Measurements from ENCODE around the gene FDX1.

Gene FDX1

DNA sequence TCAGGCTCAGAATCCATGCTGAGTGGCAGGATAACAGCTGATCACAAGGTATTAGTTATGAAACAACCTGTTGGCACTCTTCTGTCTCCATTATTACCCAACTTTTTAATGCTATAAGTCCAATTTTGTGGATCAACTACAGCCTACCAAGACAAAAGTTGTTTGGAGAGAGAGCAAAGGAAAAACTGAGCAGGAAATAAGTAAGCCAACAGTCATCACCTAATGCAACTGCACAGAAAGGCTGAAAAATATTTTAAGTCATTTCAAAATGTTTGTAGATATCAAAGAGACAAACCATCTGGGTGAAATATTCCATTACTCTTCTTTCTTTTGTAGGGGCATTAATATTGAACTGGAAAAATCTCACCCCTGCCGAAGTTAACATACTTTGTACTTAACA is 41.6 kb downstream of the FDX1 start:
- no peak overlapping the region for H3K4me2 ChIP-seq (ENCODE audit: low read length)
- H3K9ac ChIP-seq (ENCODE audit: low read length) = no peak overlapping the region
- H3K27ac ChIP-seq (ENCODE audit: low read length) = no peak overlapping the region
- H4K20me1 ChIP-seq (ENCODE audit: insufficient read depth, low read length) = no peaks in the 10 kb centered on the region
- H3K27me3 ChIP-seq (ENCODE audit: low read depth, low read length) = no peaks in the 10 kb centered on the region
- no peak overlapping the region for H3K4me3 ChIP-seq (ENCODE audit: low read length)
- no peaks in the 10 kb centered on the region for H3K36me3 ChIP-seq (replicated peaks; ENCODE audit: low read depth, low read length)
- no peaks in the 10 kb centered on the region for H3K9me3 ChIP-seq (ENCODE audit: insufficient read depth, low read length)
- H2AFZ ChIP-seq (ENCODE audit: low read depth, low read length) = no peak overlapping the region
- TF ChIP-seq, protein P1, sequence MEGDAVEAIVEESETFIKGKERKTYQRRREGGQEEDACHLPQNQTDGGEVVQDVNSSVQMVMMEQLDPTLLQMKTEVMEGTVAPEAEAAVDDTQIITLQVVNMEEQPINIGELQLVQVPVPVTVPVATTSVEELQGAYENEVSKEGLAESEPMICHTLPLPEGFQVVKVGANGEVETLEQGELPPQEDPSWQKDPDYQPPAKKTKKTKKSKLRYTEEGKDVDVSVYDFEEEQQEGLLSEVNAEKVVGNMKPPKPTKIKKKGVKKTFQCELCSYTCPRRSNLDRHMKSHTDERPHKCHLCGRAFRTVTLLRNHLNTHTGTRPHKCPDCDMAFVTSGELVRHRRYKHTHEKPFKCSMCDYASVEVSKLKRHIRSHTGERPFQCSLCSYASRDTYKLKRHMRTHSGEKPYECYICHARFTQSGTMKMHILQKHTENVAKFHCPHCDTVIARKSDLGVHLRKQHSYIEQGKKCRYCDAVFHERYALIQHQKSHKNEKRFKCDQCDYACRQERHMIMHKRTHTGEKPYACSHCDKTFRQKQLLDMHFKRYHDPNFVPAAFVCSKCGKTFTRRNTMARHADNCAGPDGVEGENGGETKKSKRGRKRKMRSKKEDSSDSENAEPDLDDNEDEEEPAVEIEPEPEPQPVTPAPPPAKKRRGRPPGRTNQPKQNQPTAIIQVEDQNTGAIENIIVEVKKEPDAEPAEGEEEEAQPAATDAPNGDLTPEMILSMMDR (IDR thresholded peaks at IDR 0.05; ENCODE audit: low read depth, low read length) = no peak
- TF ChIP-seq EZH2phosphoT487 (IDR thresholded peaks at IDR 0.05; ENCODE audit: low read depth) = no peak
- H3K4me1 ChIP-seq (ENCODE audit: low read length) = no peaks in the 10 kb centered on the region
- no peaks in the 10 kb centered on the region for H3K79me2 ChIP-seq (ENCODE audit: low read length)

DNA sequence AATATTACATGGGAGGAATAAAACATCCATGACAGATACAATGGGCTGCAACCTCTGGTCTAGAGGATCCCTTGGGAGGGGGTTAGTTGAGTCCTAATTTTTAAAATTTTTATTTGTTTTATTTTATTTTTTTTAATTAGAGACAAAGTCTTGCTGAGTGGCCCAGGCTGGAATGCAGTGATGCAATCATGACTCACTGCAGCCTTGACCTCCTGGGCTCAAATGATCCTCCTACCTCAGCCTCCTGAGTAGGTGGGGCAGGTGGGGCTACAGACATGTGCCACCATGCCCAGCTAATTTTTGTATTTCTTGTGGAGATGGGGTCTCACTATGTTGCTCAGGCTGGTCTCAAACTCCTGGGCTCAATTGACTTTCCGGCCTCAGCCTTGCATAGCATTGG is 43.1 kb downstream of the FDX1 start:
- TF ChIP-seq, protein P1 (IDR thresholded peaks at IDR 0.05; ENCODE audit: low read depth, low read length) = no peak
- TF ChIP-seq EZH2phosphoT487 (IDR thresholded peaks at IDR 0.05; ENCODE audit: low read depth) = no peak
- H3K9ac ChIP-seq (ENCODE audit: low read length) = no peak overlapping the region
- H3K9me3 ChIP-seq (ENCODE audit: insufficient read depth, low read length) = no peaks in the 10 kb centered on the region

DNA sequence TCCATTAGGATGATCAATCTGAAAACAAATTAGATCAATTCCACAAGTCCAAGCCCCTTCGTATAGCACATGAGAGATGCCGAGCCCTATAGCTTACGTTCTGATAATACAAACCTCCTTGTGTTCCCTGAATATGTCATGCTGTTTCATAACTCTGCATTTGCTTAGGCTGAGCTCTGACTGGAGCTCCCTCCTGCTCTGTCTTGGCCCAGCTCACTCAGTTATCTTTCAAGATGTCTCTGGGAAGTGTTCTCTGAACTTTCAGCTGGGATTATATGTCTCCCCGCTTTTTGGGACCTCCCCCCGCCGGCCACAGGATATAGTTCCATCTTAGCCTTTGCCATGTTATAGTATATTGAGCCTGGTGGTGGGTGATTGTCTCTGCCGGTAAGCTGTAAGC is 44.0 kb downstream of the FDX1 start:
- no peak overlapping the region for H3K9ac ChIP-seq (ENCODE audit: low read length)
- no peak overlapping the region for H3K27ac ChIP-seq (ENCODE audit: low read length)
- no peaks in the 10 kb centered on the region for H3K27me3 ChIP-seq (ENCODE audit: low read depth, low read length)
- H3K4me3 ChIP-seq (ENCODE audit: low read length) = no peak overlapping the region
- no peak overlapping the region for H3K4me2 ChIP-seq (ENCODE audit: low read length)
- H3K9me3 ChIP-seq (ENCODE audit: insufficient read depth, low read length) = no peaks in the 10 kb centered on the region
- TF ChIP-seq, protein P1 (IDR thresholded peaks at IDR 0.05; ENCODE audit: low read depth, low read length) = no peak
- no peak for TF ChIP-seq EZH2phosphoT487 (IDR thresholded peaks at IDR 0.05; ENCODE audit: low read depth)
- no peaks in the 10 kb centered on the region for H3K36me3 ChIP-seq (replicated peaks; ENCODE audit: low read depth, low read length)
- no peak overlapping the region for H2AFZ ChIP-seq (ENCODE audit: low read depth, low read length)
- no peaks in the 10 kb centered on the region for H3K4me1 ChIP-seq (ENCODE audit: low read length)
- no peaks in the 10 kb centered on the region for H4K20me1 ChIP-seq (ENCODE audit: insufficient read depth, low read length)
- H3K79me2 ChIP-seq (ENCODE audit: low read length) = no peaks in the 10 kb centered on the region

More for the DNA sequence above, 43.1 kb downstream of the FDX1 start:
- no peaks in the 10 kb centered on the region for H3K36me3 ChIP-seq (replicated peaks; ENCODE audit: low read depth, low read length)
- no peak overlapping the region for H3K4me2 ChIP-seq (ENCODE audit: low read length)
- no peak overlapping the region for H2AFZ ChIP-seq (ENCODE audit: low read depth, low read length)
- H4K20me1 ChIP-seq (ENCODE audit: insufficient read depth, low read length) = no peaks in the 10 kb centered on the region
- H3K27ac ChIP-seq (ENCODE audit: low read length) = no peak overlapping the region
- no peak overlapping the region for H3K4me3 ChIP-seq (ENCODE audit: low read length)
- no peaks in the 10 kb centered on the region for H3K4me1 ChIP-seq (ENCODE audit: low read length)
- no peaks in the 10 kb centered on the region for H3K79me2 ChIP-seq (ENCODE audit: low read length)
- H3K27me3 ChIP-seq (ENCODE audit: low read depth, low read length) = no peaks in the 10 kb centered on the region

DNA sequence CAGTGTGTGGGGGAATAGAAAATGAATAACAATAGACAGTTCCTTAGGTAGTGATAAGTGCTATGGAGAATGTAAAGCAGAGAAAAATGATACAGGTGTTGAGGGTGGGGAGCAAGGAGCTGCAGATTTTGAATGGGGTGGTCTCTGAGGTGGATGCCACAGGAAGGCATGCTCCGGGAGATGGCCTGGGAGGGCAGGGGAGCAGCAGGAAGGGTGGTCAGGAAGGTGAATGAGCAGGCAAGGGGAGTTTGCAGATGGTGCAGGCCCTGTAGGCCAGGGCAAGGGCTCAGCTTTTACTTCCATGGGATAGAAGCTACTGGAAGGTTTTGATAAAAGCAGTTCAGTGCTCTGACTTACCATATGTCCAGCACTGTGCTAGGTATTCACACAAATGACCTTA is 44.8 kb downstream of the FDX1 start:
- TF ChIP-seq, protein P1 (IDR thresholded peaks at IDR 0.05; ENCODE audit: low read depth, low read length) = no peak
- no peak for TF ChIP-seq EZH2phosphoT487 (IDR thresholded peaks at IDR 0.05; ENCODE audit: low read depth)
- no peaks in the 10 kb centered on the region for H3K27me3 ChIP-seq (ENCODE audit: low read depth, low read length)
- H3K9ac ChIP-seq (ENCODE audit: low read length) = no peak overlapping the region
- H3K27ac ChIP-seq (ENCODE audit: low read length) = no peak overlapping the region
- H3K9me3 ChIP-seq (ENCODE audit: insufficient read depth, low read length) = no peaks in the 10 kb centered on the region
- no peak overlapping the region for H3K4me3 ChIP-seq (ENCODE audit: low read length)
- H4K20me1 ChIP-seq (ENCODE audit: insufficient read depth, low read length) = no peaks in the 10 kb centered on the region
- H3K36me3 ChIP-seq (replicated peaks; ENCODE audit: low read depth, low read length) = no peaks in the 10 kb centered on the region
- no peak overlapping the region for H3K4me2 ChIP-seq (ENCODE audit: low read length)
- no peaks in the 10 kb centered on the region for H3K4me1 ChIP-seq (ENCODE audit: low read length)
- no peak overlapping the region for H2AFZ ChIP-seq (ENCODE audit: low read depth, low read length)
- H3K79me2 ChIP-seq (ENCODE audit: low read length) = no peaks in the 10 kb centered on the region

Measured in OCI-LY3 (cell line).